HepG2 (cell line): Measurements from ENCODE around the gene TOE1. TPM values are rescaled to one million over a fixed set of nuclear protein-coding genes. Genes with fewer than 3 reads are reported as not detected.

ENCODE experiments used
- ARID2 ChIP-seq: sonication (generic); formaldehyde crosslinking; IDR thresholded peaks from 2 replicates; pipeline ENCODE4 v1.8.1; 2022; ENCODE audit warnings: mild to moderate bottlenecking, missing genetic modification reagents, borderline replicate concordance
- HMGA1 ChIP-seq: sonication (generic); formaldehyde crosslinking; conservative IDR thresholded peaks from 2 replicates; pipeline ENCODE4 v1.4.0; 2020; ENCODE audit warnings: missing genetic modification reagents
- MAF1 ChIP-seq: sonication (generic); formaldehyde crosslinking; IDR thresholded peaks from 2 replicates; pipeline ENCODE4 v1.5.0; 2020; ENCODE audit warnings: missing genetic modification reagents, borderline replicate concordance
- MAFK ChIP-seq, 2 experiments: IDR thresholded peaks in 1 of 2; conservative IDR thresholded peaks in 1 of 2; 2 replicates each; pipeline ENCODE4 v1.6.1; 2011; ENCODE audit warnings: improper control_type of control experiment in 2 of 2, low read length in 2 of 2
- MTF2 ChIP-seq: sonication (generic); formaldehyde crosslinking; IDR thresholded peaks from 2 replicates; pipeline ENCODE4 v1.5.0; 2020; ENCODE audit warnings: missing genetic modification reagents, borderline replicate concordance
- PRMT3 ChIP-seq: sonication (generic); formaldehyde crosslinking; IDR thresholded peaks from 2 replicates; pipeline ENCODE4 v1.8.1; 2022; ENCODE audit warnings: low read depth, mild to moderate bottlenecking, moderate library complexity, missing genetic modification reagents, borderline replicate concordance
- RFX1 ChIP-seq: fragments of 450-650 bp; IDR thresholded peaks from 2 replicates; pipeline ENCODE4 v1.6.1; 2017
- SMARCE1 ChIP-seq: fragments of 450-650 bp; IDR thresholded peaks from 2 replicates; pipeline ENCODE4 v1.6.1; 2017; ENCODE audit warnings: borderline replicate concordance
- SOX13 ChIP-seq, 3 experiments: fragments of 450-650 bp in 1 of 3; sonication (generic) in 1 of 3; formaldehyde crosslinking in 1 of 3; IDR thresholded peaks in 2 of 3; conservative IDR thresholded peaks in 1 of 3; 2 replicates each; pipeline versions ENCODE4 v1.5.0 to v1.6.1; 2016 to 2020; ENCODE audit warnings: antibody characterized with exemption in 1 of 3, mild to moderate bottlenecking in 1 of 3, missing compliant biosample characterization in 1 of 3, missing genetic modification reagents in 1 of 3, moderate library complexity in 1 of 3
- STAG1 ChIP-seq: sonication (generic); formaldehyde crosslinking; IDR thresholded peaks from 2 replicates; pipeline ENCODE4 v1.4.0; 2020; ENCODE audit warnings: missing genetic modification reagents
- ZC3H13 ChIP-seq: sonication (generic); formaldehyde crosslinking; IDR thresholded peaks from 2 replicates; pipeline ENCODE4 v1.8.1; 2023; ENCODE audit warnings: mild to moderate bottlenecking, missing genetic modification reagents, moderate library complexity
- ZFAT ChIP-seq: sonication (generic); formaldehyde crosslinking; conservative IDR thresholded peaks from 2 replicates; pipeline ENCODE4 v1.8.1; 2023; ENCODE audit warnings: missing genetic modification reagents, inconsistent platforms
- ZNF280B ChIP-seq: sonication (generic); formaldehyde crosslinking; IDR thresholded peaks from 2 replicates; pipeline ENCODE4 v1.5.0; 2020; ENCODE audit warnings: missing genetic modification reagents, mild to moderate bottlenecking, borderline replicate concordance
- ZNF512B ChIP-seq: sonication (generic); formaldehyde crosslinking; IDR thresholded peaks from 2 replicates; pipeline ENCODE4 v1.5.1; 2020; ENCODE audit warnings: missing genetic modification reagents, mild to moderate bottlenecking, borderline replicate concordance
- ZNF644 ChIP-seq: IDR thresholded peaks from 2 replicates; pipeline ENCODE4 v1.6.1; 2016; ENCODE audit warnings: low read depth
- ZNF710 ChIP-seq: sonication (generic); formaldehyde crosslinking; IDR thresholded peaks from 2 replicates; pipeline ENCODE4 v1.5.0; 2020; ENCODE audit warnings: mild to moderate bottlenecking, missing genetic modification reagents, borderline replicate concordance
- ZNF879 ChIP-seq: sonication (generic); formaldehyde crosslinking; IDR thresholded peaks from 2 replicates; pipeline ENCODE4 v1.8.1; 2023; ENCODE audit warnings: missing genetic modification reagents
- polyA plus RNA-seq, 8 experiments: library from polyadenylated mRNA; depleted of rRNA in 3 of 8; stranded (reverse) in 7 of 8; unstranded in 1 of 8; fragments of >200 nt; fragmentation: Illumina TruSeq in 4 of 8; extraction: Trizol in 4 of 8; gene quantifications; 2 replicates each; pipeline versions ENCODE4 v1.2.1 to v1.2.3, GENCODE V29; 2011 to 2016; ENCODE audit warnings: low read depth in 4 of 8, missing spikeins in 1 of 8, mixed read lengths in 1 of 8; ENCODE audit not compliant: insufficient read depth in 1 of 8
- total RNA-seq, 5 experiments: library from RNA; depleted of rRNA; stranded (reverse); fragments of >200 nt; fragmentation: Illumina TruSeq; extraction: Trizol; gene quantifications; 2 replicates each; pipeline ENCODE4 v1.2.3, GENCODE V29; 2016; ENCODE audit warnings: low read depth in 1 of 5
- TF ChIP-seq, protein P1 (sequence below): sonication (generic); formaldehyde crosslinking; IDR thresholded peaks from 2 replicates; pipeline ENCODE4 v1.4.0; 2020; ENCODE audit warnings: missing genetic modification reagents; ENCODE audit errors: not compliant biosample characterization

The TOE1 gene
- total and polyA plus RNA-seq, 2 of the 13 experiments (the other 11 are each of a cell fraction or from before 2014, with no cell fraction given) = 14.1 to 19.0 TPM

- TF ChIP-seq, protein P1, sequence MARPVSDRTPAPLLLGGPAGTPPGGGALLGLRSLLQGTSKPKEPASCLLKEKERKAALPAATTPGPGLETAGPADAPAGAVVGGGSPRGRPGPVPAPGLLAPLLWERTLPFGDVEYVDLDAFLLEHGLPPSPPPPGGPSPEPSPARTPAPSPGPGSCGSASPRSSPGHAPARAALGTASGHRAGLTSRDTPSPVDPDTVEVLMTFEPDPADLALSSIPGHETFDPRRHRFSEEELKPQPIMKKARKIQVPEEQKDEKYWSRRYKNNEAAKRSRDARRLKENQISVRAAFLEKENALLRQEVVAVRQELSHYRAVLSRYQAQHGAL (CRISPR knock-in tag) = no peak
- TF ChIP-seq STAG1 (CRISPR knock-in tag) = peak; percentile 96
- peak; percentile 81; the same call in 1 of the 2 replicates for TF ChIP-seq ARID2 (CRISPR knock-in tag)
- no peak; a peak in 1 of 4 replicates for TF ChIP-seq MAFK (conservative IDR thresholded peaks at IDR 0.05 in 1 of 2, IDR thresholded peaks at IDR 0.05 in 1 of 2; ENCODE audit: low read length in 2 of 2)
- TF ChIP-seq PRMT3 (CRISPR knock-in tag) = no peak
- no peak for TF ChIP-seq SMARCE1
- TF ChIP-seq ZC3H13 = no peak
- TF ChIP-seq MTF2 (CRISPR knock-in tag) = no peak
- no peak for TF ChIP-seq ZNF879 (CRISPR knock-in tag)
- no peak for TF ChIP-seq ZNF710 (CRISPR knock-in tag)
- 0 out of 2 replicates have a peak, but pooled peaks have one; percentile 38 for TF ChIP-seq ZNF280B
- TF ChIP-seq RFX1 = no peak
- no peak for TF ChIP-seq SOX13 (IDR thresholded peaks at IDR 0.05)
- TF ChIP-seq SOX13 (CRISPR knock-in tag; conservative IDR thresholded peaks at IDR 0.05 in 1 of 2, IDR thresholded peaks at IDR 0.05 in 1 of 2) = peak in 1 of 2 experiments; percentile 56; a peak in 2 of 4 replicates
- TF ChIP-seq ZFAT (CRISPR knock-in tag) = no peak
- TF ChIP-seq MAF1 (CRISPR knock-in tag) = peak; percentile 66; the same call in 1 of the 2 replicates
- no peak for TF ChIP-seq HMGA1 (CRISPR knock-in tag)
- peak; percentile 80; the same call in 1 of the 2 replicates for TF ChIP-seq ZNF512B (CRISPR knock-in tag)
- TF ChIP-seq ZNF644 (CRISPR knock-in tag) = no peak
Observed at GRCh38 chr1:45303520-45304310, 36.3 kb upstream of the TOE1 start (continued).
